GM12873 (cell line): ENCODE measurements around the gene HMX1.

Experiments used
- CTCF ChIP-seq: IDR thresholded peaks from 2 replicates; pipeline ENCODE4 v1.5.1; 2012; ENCODE audit warnings: low read depth, mild to moderate bottlenecking, moderate library complexity, low read length, control low read depth; ENCODE audit not compliant: insufficient read depth; ENCODE audit errors: missing control alignments

The HMX1 gene

GRCh38 chr4:8894424-8894816 is 22.8 kb upstream of the HMX1 start:
- no peak for TF ChIP-seq CTCF

GRCh38 chr4:8893624-8894423 is 22.2 kb upstream of the HMX1 start:
- TF ChIP-seq CTCF = no peak

- TF ChIP-seq CTCF = no peak
Measured at GRCh38 chr4:8893227-8893623, 21.6 kb upstream of the HMX1 start.

- TF ChIP-seq CTCF = no peak
Measured at GRCh38 chr4:8892556-8893226, 21.1 kb upstream of the HMX1 start.

GRCh38 chr4:8891646-8892555 is 20.3 kb upstream of the HMX1 start:
- TF ChIP-seq CTCF = no peak

- no peak for TF ChIP-seq CTCF
Measured at GRCh38 chr4:8891255-8891645, 19.6 kb upstream of the HMX1 start.

GRCh38 chr4:8888856-8889255 is 17.2 kb upstream of the HMX1 start:
- TF ChIP-seq CTCF = no peak
